Endodermal cell (in vitro differentiated cells): ENCODE measurements around the gene NRG2. TPM values are rescaled to one million over a fixed set of nuclear protein-coding genes. Genes with fewer than 3 reads are reported as not detected.

Experiments
- DNase-seq: peaks from one replicate; pipeline ENCODE4 v3.0.0-alpha.2; 2017
- H3K27ac ChIP-seq: 2 replicates; pipeline ENCODE4 v1.5.1; 2013; ENCODE audit warnings: mild to moderate bottlenecking, low read depth, low read length, moderate library complexity
- H3K27me3 ChIP-seq: 2 replicates; pipeline ENCODE4 v1.6.1; 2013; ENCODE audit warnings: mild to moderate bottlenecking, low read length, moderate library complexity; ENCODE audit not compliant: insufficient read depth, control insufficient read depth, poor library complexity, severe bottlenecking
- H3K36me3 ChIP-seq: 2 replicates; pipeline ENCODE4 v1.7.0; 2013; ENCODE audit warnings: mild to moderate bottlenecking, low read length, moderate library complexity; ENCODE audit not compliant: control insufficient read depth, insufficient read depth
- H3K4me1 ChIP-seq: one replicate; pipeline ENCODE4 v1.7.0; 2013; ENCODE audit warnings: low read length; ENCODE audit not compliant: control insufficient read depth, insufficient read depth
- H3K4me3 ChIP-seq: 2 replicates; pipeline ENCODE4 v1.5.1; 2013; ENCODE audit warnings: mild to moderate bottlenecking, low read length, moderate library complexity
- H3K9ac ChIP-seq: 2 replicates; pipeline ENCODE4 v1.6.1; 2013; ENCODE audit warnings: mild to moderate bottlenecking, low read length, moderate library complexity; ENCODE audit not compliant: poor library complexity, severe bottlenecking; ENCODE audit errors: extremely low read depth
- H3K9me3 ChIP-seq: 2 replicates; pipeline ENCODE4 v1.6.1; 2013; ENCODE audit warnings: mild to moderate bottlenecking, low read length, moderate library complexity; ENCODE audit not compliant: control insufficient read depth
- H3K27ac Mint-ChIP-seq: 2 replicates; pipeline ENCODE4 v1.8.0; 2020; ENCODE audit warnings: mixed read lengths
- H3K27me3 Mint-ChIP-seq: 2 replicates; pipeline ENCODE4 v1.8.0; 2021; ENCODE audit warnings: mild to moderate bottlenecking, mixed read lengths; ENCODE audit not compliant: insufficient read depth
- H3K36me3 Mint-ChIP-seq: 2 replicates; pipeline ENCODE4 v1.8.0; 2020; ENCODE audit warnings: low read depth, mixed read lengths
- H3K4me1 Mint-ChIP-seq: 2 replicates; pipeline ENCODE4 v1.8.0; 2020; ENCODE audit warnings: mixed read lengths
- H3K4me3 Mint-ChIP-seq: 2 replicates; pipeline ENCODE4 v1.8.0; 2020; ENCODE audit warnings: mild to moderate bottlenecking, moderate library complexity, mixed read lengths
- H3K9me3 Mint-ChIP-seq: 2 replicates; pipeline ENCODE4 v1.8.0; 2020; ENCODE audit warnings: mild to moderate bottlenecking, mixed read lengths
- CTCF ChIP-seq: fragments of 200-600 bp; sonication (generic); conservative IDR thresholded peaks from 2 replicates; pipeline ENCODE4 v1.5.0; 2021; ENCODE audit warnings: antibody characterized with exemption, mild to moderate bottlenecking
- WGBS, 2 experiments: methylation state at CpG; one replicate each; pipeline versions ENCODE4 v1.1.5 to v1.1.7; 2013; ENCODE audit warnings: missing lambda C conversion rate in 2 of 2, mixed read lengths in 1 of 2; ENCODE audit not compliant: insufficient coverage in 1 of 2, insufficient read length in 1 of 2; 5-methylcytosine and 5-hydroxymethylcytosine counted together
- total RNA-seq, 2 donors: library from RNA; stranded (reverse); fragmentation: NEBNext Ultra II Directional in 1 of 2; extraction: Animal tissue kit (Norgen Biotek cat#: 25700) in 1 of 2; gene quantifications; 2 replicates in 1 of 2; 3 replicates in 1 of 2; pipeline ENCODE4 v1.2.1, GENCODE V29; 2021

NRG2 gene
- total RNA-seq, 2 donors from 2014 or later: 10.8 to 12.5 TPM

- Mint-ChIP-seq H3K27me3 (peaks cover 45% of the 10 kb centered on the region), H3K4me3 (peak overlapping the region; percentile 51), H3K4me1 (peaks cover 14% of the 10 kb centered on the region), H3K27ac (no peak overlapping the region), H3K9me3 (no peaks in the 10 kb centered on the region), H3K36me3 (no peaks in the 10 kb centered on the region)
- 0 to 2% methylated on average over 7 to 17 of the region's 17 CpGs for WGBS, 2 experiments
- Histone ChIP-seq H3K9me3 (no peaks in the 10 kb centered on the region), H3K4me3 (peak overlapping the region; percentile 73), H3K27me3 (peaks cover 93% of the 10 kb centered on the region), H3K9ac (no peak overlapping the region), H3K4me1 (peaks cover 23% of the 10 kb centered on the region), H3K27ac (no peak overlapping the region), H3K36me3 (no peaks in the 10 kb centered on the region)
- no peak for TF ChIP-seq CTCF
- DNase-seq: no peak
These were observed 138.6 kb downstream of the NRG2 start for GRCh38 chr5:139904566-139904815.

DNA sequence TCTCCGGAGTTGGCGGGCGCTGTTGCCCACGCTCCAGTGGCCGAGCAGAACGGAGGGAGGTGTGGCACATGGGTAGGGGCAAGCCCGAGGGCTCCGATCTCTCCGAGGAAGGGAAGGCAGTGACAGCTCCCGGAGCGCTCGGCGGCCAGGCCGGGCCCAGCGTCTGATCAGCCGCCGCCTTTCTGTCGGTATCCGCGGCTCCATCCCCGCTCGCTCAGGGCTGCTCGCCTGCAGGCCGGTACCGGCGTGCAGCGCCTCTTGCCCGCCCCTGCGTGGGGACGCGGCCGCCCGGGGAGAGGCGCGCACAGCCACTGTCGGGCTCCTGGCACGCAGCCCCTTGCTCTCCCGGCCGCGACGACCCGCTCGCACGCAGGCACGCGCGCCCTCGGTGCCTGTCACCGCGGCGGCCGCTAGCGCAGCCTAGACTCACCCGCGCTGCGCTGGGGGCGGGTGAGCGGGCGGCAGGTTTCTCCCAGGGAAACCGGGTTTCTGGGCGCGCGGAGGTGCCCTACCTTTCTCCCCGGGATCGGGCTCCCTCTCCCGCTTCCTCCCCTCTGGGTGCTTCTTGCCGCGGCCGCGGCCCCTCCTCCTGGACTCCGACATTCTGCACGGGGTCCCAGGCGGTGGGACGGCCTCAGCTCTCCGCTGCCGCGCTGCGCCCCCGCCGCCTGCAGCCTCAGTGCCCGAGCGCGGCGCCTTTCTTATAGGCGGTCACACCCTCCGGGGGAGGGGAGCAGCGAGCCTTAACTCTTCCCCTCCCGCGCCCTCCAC, 139.1 kb downstream of the NRG2 start:
- Histone ChIP-seq H3K27ac (no peak overlapping the region), H3K27me3 (peaks cover 98% of the 10 kb centered on the region), H3K9ac (no peak overlapping the region), H3K4me1 (peaks cover 23% of the 10 kb centered on the region), H3K4me3 (peak overlapping the region; percentile 73), H3K9me3 (no peaks in the 10 kb centered on the region), H3K36me3 (no peaks in the 10 kb centered on the region)
- Mint-ChIP-seq H3K4me1 (peaks cover 16% of the 10 kb centered on the region), H3K27me3 (peaks cover 50% of the 10 kb centered on the region), H3K27ac (no peak overlapping the region), H3K36me3 (no peaks in the 10 kb centered on the region), H3K4me3 (peak overlapping the region; percentile 51), H3K9me3 (no peaks in the 10 kb centered on the region)
- TF ChIP-seq CTCF: peak; percentile 9
- 0 to 1% methylated on average over 17 to 89 of the region's 89 CpGs for WGBS, 2 experiments
- peak; percentile 81 for DNase-seq

DNA sequence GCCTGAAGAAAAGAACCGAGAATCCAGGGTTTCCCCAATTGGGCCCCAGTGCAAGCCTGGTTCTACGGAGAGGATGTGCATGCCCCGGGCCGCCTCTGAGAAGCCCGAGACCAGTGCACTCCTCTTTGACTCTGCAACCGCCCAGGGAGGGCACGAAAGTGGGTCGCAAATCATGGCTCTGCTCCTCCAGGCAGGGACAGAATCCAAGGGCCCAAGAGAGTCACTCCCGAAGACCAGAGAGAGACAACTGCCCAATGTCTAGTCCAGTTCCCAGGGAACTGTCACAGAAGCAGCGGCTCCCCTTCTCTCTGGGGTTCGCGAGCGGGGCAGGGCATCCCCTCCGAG, 139.7 kb downstream of the NRG2 start:
- peak overlapping the region; percentile 73 for H3K4me3 ChIP-seq
- no peak overlapping the region for H3K9ac ChIP-seq
- DNase-seq: peak; percentile 64
- Mint-ChIP-seq H3K27me3 (peaks cover 56% of the 10 kb centered on the region), H3K4me3 (peak overlapping the region; percentile 51), H3K27ac (no peak overlapping the region), H3K9me3 (no peaks in the 10 kb centered on the region), H3K36me3 (no peaks in the 10 kb centered on the region), H3K4me1 (peaks cover 16% of the 10 kb centered on the region)
- 2 to 3% methylated on average over 10 to 14 of the region's 14 CpGs for WGBS, 2 experiments
- H3K27me3 ChIP-seq: peaks cover 100% of the 10 kb centered on the region
- H3K4me1 ChIP-seq: peaks cover 23% of the 10 kb centered on the region
- no peaks in the 10 kb centered on the region for H3K36me3 ChIP-seq
- H3K9me3 ChIP-seq: no peaks in the 10 kb centered on the region
- H3K27ac ChIP-seq: no peak overlapping the region
- no peak for TF ChIP-seq CTCF
